Activated T-helper 9 cell treated with anti-CD3 and anti-CD28 coated beads, Interleukin-2, amount 50 U/mL, for 16 hours (primary cell): ENCODE results near the gene SOX2.

ENCODE experiments used
- DNase-seq: peaks from one replicate; pipeline ENCODE4 v3.0.0-alpha.2; 2020; ENCODE audit warnings: low read depth

The SOX2 gene

GRCh38 chr3:181722766-181723425, 11.2 kb downstream of the SOX2 start:
- no peak for DNase-seq

GRCh38 chr3:181723625-181724191, 12.0 kb downstream of the SOX2 start:
- DNase-seq = no peak

- DNase-seq = no peak
Observed at GRCh38 chr3:181724192-181724965, 12.7 kb downstream of the SOX2 start.

GRCh38 chr3:181725131-181725731, 13.5 kb downstream of the SOX2 start:
- DNase-seq = no peak

GRCh38 chr3:181725830-181726229, 14.1 kb downstream of the SOX2 start:
- no peak for DNase-seq

GRCh38 chr3:181726351-181727330, 14.9 kb downstream of the SOX2 start:
- no peak for DNase-seq

GRCh38 chr3:181727341-181728032, 15.8 kb downstream of the SOX2 start:
- DNase-seq = no peak

- DNase-seq = no peak
Observed at GRCh38 chr3:181728470-181729340, 17.0 kb downstream of the SOX2 start.

GRCh38 chr3:181729341-181729869, 17.7 kb downstream of the SOX2 start:
- DNase-seq = no peak

GRCh38 chr3:181730316-181730715, 18.6 kb downstream of the SOX2 start:
- no peak for DNase-seq

GRCh38 chr3:181730934-181731333, 19.2 kb downstream of the SOX2 start:
- DNase-seq = no peak

GRCh38 chr3:181735911-181736310, 24.2 kb downstream of the SOX2 start:
- no peak for DNase-seq

- DNase-seq = no peak
Observed at GRCh38 chr3:181738551-181738950, 26.8 kb downstream of the SOX2 start.

GRCh38 chr3:181739628-181740027, 27.9 kb downstream of the SOX2 start:
- no peak for DNase-seq

- DNase-seq = no peak
Observed at GRCh38 chr3:181741417-181741816, 29.7 kb downstream of the SOX2 start.

GRCh38 chr3:181752202-181752671, 40.5 kb downstream of the SOX2 start:
- no peak for DNase-seq

- no peak for DNase-seq
Observed at GRCh38 chr3:181753391-181753790, 41.7 kb downstream of the SOX2 start.

- DNase-seq = no peak
Observed at GRCh38 chr3:181755959-181756358, 44.2 kb downstream of the SOX2 start.

- DNase-seq = no peak
Observed at GRCh38 chr3:181756645-181757297, 45.0 kb downstream of the SOX2 start.
